Neural cell (in vitro differentiated cells): ENCODE measurements around the gene GBE1. TPM values are rescaled to one million over a fixed set of nuclear protein-coding genes. Genes with fewer than 3 reads are reported as not detected.

Experiments used
- H2AFZ ChIP-seq: fragments of 200-600, 300-800 bp; sonication (generic), shearing (Covaris generic); 2 replicates; pipeline ENCODE4 v1.6.0; 2014; ENCODE audit warnings: low read depth, mild to moderate bottlenecking, antibody characterized with exemption, low read length, moderate library complexity
- H3F3A ChIP-seq: fragments of 200-600 bp; shearing (Covaris generic); 2 replicates; pipeline ENCODE4 v1.6.1; 2016; ENCODE audit warnings: mild to moderate bottlenecking, moderate library complexity, mixed read lengths, antibody characterized with exemption, low read length; ENCODE audit not compliant: insufficient read depth, poor library complexity, severe bottlenecking
- H3K27ac ChIP-seq: fragments of 200-600, 300-800 bp; sonication (generic), shearing (Covaris generic); 2 replicates; pipeline ENCODE4 v1.5.1; 2014; ENCODE audit warnings: mild to moderate bottlenecking, low read length, moderate library complexity
- H3K27me3 ChIP-seq: fragments of 300-800, 200-600 bp; sonication (generic), shearing (Covaris generic); 2 replicates; pipeline ENCODE4 v1.6.0; 2014; ENCODE audit warnings: mild to moderate bottlenecking, low read depth, low read length, moderate library complexity; ENCODE audit not compliant: insufficient read depth
- H3K36me3 ChIP-seq: fragments of 300-800, 200-600 bp; sonication (generic), shearing (Covaris generic); 2 replicates; pipeline ENCODE4 v1.5.1; 2014; ENCODE audit warnings: mild to moderate bottlenecking, antibody characterized with exemption, low read length, moderate library complexity; ENCODE audit not compliant: insufficient read depth
- H3K4me2 ChIP-seq: fragments of 300-800, 200-600 bp; sonication (generic), shearing (Covaris generic); 2 replicates; pipeline ENCODE4 v1.6.0; 2014; ENCODE audit warnings: mild to moderate bottlenecking, low read length
- H3K4me3 ChIP-seq: fragments of 300-800, 200-600 bp; sonication (generic), shearing (Covaris generic); 2 replicates; pipeline ENCODE4 v1.5.1; 2014; ENCODE audit warnings: mild to moderate bottlenecking, low read length, moderate library complexity
- H3K79me2 ChIP-seq: fragments of 200-600 bp; shearing (Covaris generic); replicated peaks from 2 replicates; pipeline ENCODE4 v1.6.0; 2014; ENCODE audit warnings: mild to moderate bottlenecking, low read length, moderate library complexity; ENCODE audit not compliant: insufficient read depth
- H3K9ac ChIP-seq: fragments of 300-800, 200-600 bp; sonication (generic), shearing (Covaris generic); 2 replicates; pipeline ENCODE4 v1.6.1; 2016; ENCODE audit warnings: mild to moderate bottlenecking, low read length, mixed read lengths
- H3K9me2 ChIP-seq: fragments of 200-600 bp; shearing (Covaris generic); 2 replicates; pipeline ENCODE4 v1.6.1; 2016; ENCODE audit warnings: mild to moderate bottlenecking, low read length, mixed read lengths; ENCODE audit not compliant: insufficient read depth
- H3K9me3 ChIP-seq: fragments of 200-600, 300-800 bp; sonication (generic), shearing (Covaris generic); 2 replicates; pipeline ENCODE4 v1.6.1; 2016; ENCODE audit warnings: mild to moderate bottlenecking, mixed run types, low read length, moderate library complexity, mixed read lengths
- H4K20me1 ChIP-seq: fragments of 200-600 bp; shearing (Covaris generic); 2 replicates; pipeline ENCODE4 v1.6.1; 2016; ENCODE audit warnings: mild to moderate bottlenecking, mixed run types; ENCODE audit not compliant: insufficient read depth
- EP300 ChIP-seq: fragments of 450-650 bp; conservative IDR thresholded peaks from 2 replicates; pipeline ENCODE4 v1.6.1; 2014; ENCODE audit warnings: antibody characterized with exemption, mild to moderate bottlenecking, moderate library complexity; ENCODE audit not compliant: poor library complexity, severe bottlenecking
- EZH2 ChIP-seq: fragments of 200-600, 300-800 bp; shearing (Covaris generic), sonication (generic); IDR thresholded peaks from 2 replicates; pipeline ENCODE4 v1.6.1; 2014; ENCODE audit warnings: antibody characterized with exemption, low read length, borderline replicate concordance, mild to moderate bottlenecking; ENCODE audit not compliant: insufficient read depth, poor library complexity, severe bottlenecking
- MXI1 ChIP-seq: fragments of 450-650 bp; conservative IDR thresholded peaks from 2 replicates; pipeline ENCODE4 v1.6.1; 2014; ENCODE audit warnings: antibody characterized with exemption, mild to moderate bottlenecking; ENCODE audit not compliant: poor library complexity, severe bottlenecking
- POLR2AphosphoS5 ChIP-seq: IDR thresholded peaks from 2 replicates; pipeline ENCODE4 v1.6.1; 2012
- RAD21 ChIP-seq: fragments of 450-650 bp; conservative IDR thresholded peaks from 2 replicates; pipeline ENCODE4 v1.6.1; 2014; ENCODE audit warnings: antibody characterized with exemption, mild to moderate bottlenecking, moderate library complexity
- SMC3 ChIP-seq: fragments of 450-650 bp; conservative IDR thresholded peaks from 2 replicates; pipeline ENCODE4 v1.6.1; 2014; ENCODE audit warnings: antibody characterized with exemption, mild to moderate bottlenecking, moderate library complexity; ENCODE audit not compliant: poor library complexity
- TAF1 ChIP-seq: IDR thresholded peaks from 2 replicates; pipeline ENCODE4 v1.6.1; 2012; ENCODE audit warnings: low read depth
- polyA plus RNA-seq: library from polyadenylated mRNA; depleted of rRNA; stranded (reverse); fragments of >200 nt; gene quantifications from 2 replicates; pipeline ENCODE4 v1.2.3, GENCODE V29; 2014
- TF ChIP-seq, protein P1 (sequence below): fragments of 450-650 bp; IDR thresholded peaks from 2 replicates; pipeline ENCODE4 v1.5.1; 2014; ENCODE audit warnings: antibody characterized with exemption, mild to moderate bottlenecking, moderate library complexity; ENCODE audit not compliant: poor library complexity, severe bottlenecking
- TF ChIP-seq, protein P2 (sequence below): IDR thresholded peaks from 2 replicates; pipeline ENCODE4 v1.6.1; 2012; ENCODE audit warnings: borderline replicate concordance

Gene GBE1
- polyA plus RNA-seq, 1 donor from 2014 or later = 2.4 TPM

DNA sequence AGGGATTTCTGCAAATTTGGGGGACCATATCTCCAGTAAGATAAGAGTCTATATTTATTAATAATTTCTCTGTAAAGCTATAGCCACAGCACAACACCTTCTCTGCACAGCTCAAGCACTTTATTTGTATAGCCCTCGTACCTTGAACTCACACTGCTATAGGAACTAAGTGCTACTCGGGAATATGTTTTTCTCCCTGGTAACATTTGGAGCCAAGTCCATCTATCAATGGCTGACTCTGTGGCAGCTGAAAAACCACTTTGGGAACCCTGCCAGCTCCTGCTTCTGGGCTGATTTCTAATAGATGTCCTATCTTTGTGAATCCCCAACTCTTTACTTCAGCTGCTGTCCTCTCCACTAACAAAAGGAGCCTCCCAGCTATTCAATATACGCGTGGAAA lies 298.5 kb downstream of the GBE1 start:
- H3K36me3 ChIP-seq = no peaks in the 10 kb centered on the region
- no peak overlapping the region for H2AFZ ChIP-seq
- H4K20me1 ChIP-seq = no peaks in the 10 kb centered on the region
- TF ChIP-seq SMC3 = no peak
- no peak for TF ChIP-seq RAD21
- no peak for TF ChIP-seq EP300
- TF ChIP-seq MXI1 = no peak
- TF ChIP-seq, protein P1, sequence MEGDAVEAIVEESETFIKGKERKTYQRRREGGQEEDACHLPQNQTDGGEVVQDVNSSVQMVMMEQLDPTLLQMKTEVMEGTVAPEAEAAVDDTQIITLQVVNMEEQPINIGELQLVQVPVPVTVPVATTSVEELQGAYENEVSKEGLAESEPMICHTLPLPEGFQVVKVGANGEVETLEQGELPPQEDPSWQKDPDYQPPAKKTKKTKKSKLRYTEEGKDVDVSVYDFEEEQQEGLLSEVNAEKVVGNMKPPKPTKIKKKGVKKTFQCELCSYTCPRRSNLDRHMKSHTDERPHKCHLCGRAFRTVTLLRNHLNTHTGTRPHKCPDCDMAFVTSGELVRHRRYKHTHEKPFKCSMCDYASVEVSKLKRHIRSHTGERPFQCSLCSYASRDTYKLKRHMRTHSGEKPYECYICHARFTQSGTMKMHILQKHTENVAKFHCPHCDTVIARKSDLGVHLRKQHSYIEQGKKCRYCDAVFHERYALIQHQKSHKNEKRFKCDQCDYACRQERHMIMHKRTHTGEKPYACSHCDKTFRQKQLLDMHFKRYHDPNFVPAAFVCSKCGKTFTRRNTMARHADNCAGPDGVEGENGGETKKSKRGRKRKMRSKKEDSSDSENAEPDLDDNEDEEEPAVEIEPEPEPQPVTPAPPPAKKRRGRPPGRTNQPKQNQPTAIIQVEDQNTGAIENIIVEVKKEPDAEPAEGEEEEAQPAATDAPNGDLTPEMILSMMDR = no peak
- TF ChIP-seq EZH2 = no peak
- TF ChIP-seq POLR2AphosphoS5 = no peak
- no peak for TF ChIP-seq TAF1
- TF ChIP-seq, protein P2, sequence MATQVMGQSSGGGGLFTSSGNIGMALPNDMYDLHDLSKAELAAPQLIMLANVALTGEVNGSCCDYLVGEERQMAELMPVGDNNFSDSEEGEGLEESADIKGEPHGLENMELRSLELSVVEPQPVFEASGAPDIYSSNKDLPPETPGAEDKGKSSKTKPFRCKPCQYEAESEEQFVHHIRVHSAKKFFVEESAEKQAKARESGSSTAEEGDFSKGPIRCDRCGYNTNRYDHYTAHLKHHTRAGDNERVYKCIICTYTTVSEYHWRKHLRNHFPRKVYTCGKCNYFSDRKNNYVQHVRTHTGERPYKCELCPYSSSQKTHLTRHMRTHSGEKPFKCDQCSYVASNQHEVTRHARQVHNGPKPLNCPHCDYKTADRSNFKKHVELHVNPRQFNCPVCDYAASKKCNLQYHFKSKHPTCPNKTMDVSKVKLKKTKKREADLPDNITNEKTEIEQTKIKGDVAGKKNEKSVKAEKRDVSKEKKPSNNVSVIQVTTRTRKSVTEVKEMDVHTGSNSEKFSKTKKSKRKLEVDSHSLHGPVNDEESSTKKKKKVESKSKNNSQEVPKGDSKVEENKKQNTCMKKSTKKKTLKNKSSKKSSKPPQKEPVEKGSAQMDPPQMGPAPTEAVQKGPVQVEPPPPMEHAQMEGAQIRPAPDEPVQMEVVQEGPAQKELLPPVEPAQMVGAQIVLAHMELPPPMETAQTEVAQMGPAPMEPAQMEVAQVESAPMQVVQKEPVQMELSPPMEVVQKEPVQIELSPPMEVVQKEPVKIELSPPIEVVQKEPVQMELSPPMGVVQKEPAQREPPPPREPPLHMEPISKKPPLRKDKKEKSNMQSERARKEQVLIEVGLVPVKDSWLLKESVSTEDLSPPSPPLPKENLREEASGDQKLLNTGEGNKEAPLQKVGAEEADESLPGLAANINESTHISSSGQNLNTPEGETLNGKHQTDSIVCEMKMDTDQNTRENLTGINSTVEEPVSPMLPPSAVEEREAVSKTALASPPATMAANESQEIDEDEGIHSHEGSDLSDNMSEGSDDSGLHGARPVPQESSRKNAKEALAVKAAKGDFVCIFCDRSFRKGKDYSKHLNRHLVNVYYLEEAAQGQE = no peak
- H3K4me3 ChIP-seq = no peak overlapping the region
- H3K4me2 ChIP-seq = no peak overlapping the region
- no peaks in the 10 kb centered on the region for H3K9me2 ChIP-seq
- H3K9me3 ChIP-seq = no peaks in the 10 kb centered on the region
- no peak overlapping the region for H3K9ac ChIP-seq
- H3K27ac ChIP-seq = no peak overlapping the region
- no peaks in the 10 kb centered on the region for H3K27me3 ChIP-seq
- H3K79me2 ChIP-seq = no peaks in the 10 kb centered on the region
- no peaks in the 10 kb centered on the region for H3F3A ChIP-seq

DNA sequence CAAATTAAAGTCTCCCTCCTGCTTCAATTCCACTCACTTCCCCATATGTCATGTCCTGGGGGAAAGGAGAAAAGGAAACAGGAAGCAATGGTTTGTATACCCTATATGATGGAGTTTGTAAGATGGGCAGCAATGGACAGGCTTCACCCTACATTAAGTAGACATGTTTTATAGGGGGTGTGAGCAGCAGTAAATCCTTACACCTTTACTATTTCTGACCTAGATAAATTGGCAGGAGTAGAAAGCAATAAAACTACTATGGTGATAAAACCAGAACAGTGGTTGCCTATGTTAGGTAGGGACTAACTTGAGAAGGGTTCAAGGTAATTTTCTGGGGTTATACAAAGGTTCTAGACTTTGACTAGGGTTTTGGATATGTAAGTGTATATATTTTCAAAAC lies 301.7 kb downstream of the GBE1 start:
- H3K27me3 ChIP-seq = no peaks in the 10 kb centered on the region
- H3K4me3 ChIP-seq = no peak overlapping the region
- no peak overlapping the region for H3K9ac ChIP-seq
- TF ChIP-seq POLR2AphosphoS5 (no peak), EP300 (no peak), MXI1 (no peak), EZH2 (no peak), RAD21 (no peak), SMC3 (no peak), TAF1 (no peak)
- TF ChIP-seq, protein P1 = no peak
- TF ChIP-seq, protein P2 = no peak
- H3K4me2 ChIP-seq = no peak overlapping the region
- no peaks in the 10 kb centered on the region for H4K20me1 ChIP-seq
- no peaks in the 10 kb centered on the region for H3K36me3 ChIP-seq
- no peaks in the 10 kb centered on the region for H3F3A ChIP-seq
- H3K9me3 ChIP-seq = no peaks in the 10 kb centered on the region
- no peaks in the 10 kb centered on the region for H3K9me2 ChIP-seq
- no peaks in the 10 kb centered on the region for H3K79me2 ChIP-seq
- no peak overlapping the region for H3K27ac ChIP-seq
- no peak overlapping the region for H2AFZ ChIP-seq
